Osteoblast (primary cell): ENCODE measurements around the gene ANKRD28. TPM values are rescaled to one million over a fixed set of nuclear protein-coding genes. Genes with fewer than 3 reads are reported as not detected.

Source experiments
- DNase-seq: peaks from one replicate; pipeline ENCODE4 v3.0.0; 2011; ENCODE audit warnings: low spot score, mixed read lengths; ENCODE audit not compliant: insufficient read length; ENCODE audit errors: missing footprints
- H2AFZ ChIP-seq: 2 replicates; pipeline ENCODE4 v1.6.0; 2011; ENCODE audit warnings: mild to moderate bottlenecking, low read length
- H3K27ac ChIP-seq: 2 replicates; pipeline ENCODE4 v1.5.1; 2011; ENCODE audit warnings: mild to moderate bottlenecking, low read depth, low read length, moderate library complexity
- H3K27me3 ChIP-seq: 2 replicates; pipeline ENCODE4 v1.6.0; 2012; ENCODE audit warnings: mild to moderate bottlenecking, control low read depth, inconsistent platforms, low read length, moderate library complexity; ENCODE audit not compliant: insufficient read depth
- H3K36me3 ChIP-seq: 2 replicates; pipeline ENCODE4 v1.5.1; 2011; ENCODE audit warnings: mild to moderate bottlenecking, low read length, control low read depth, moderate library complexity; ENCODE audit not compliant: insufficient read depth
- H3K4me1 ChIP-seq: 2 replicates; pipeline ENCODE4 v1.5.1; 2011; ENCODE audit warnings: mild to moderate bottlenecking, low read length, control low read depth, moderate library complexity; ENCODE audit not compliant: insufficient read depth
- H3K4me2 ChIP-seq: 2 replicates; pipeline ENCODE4 v1.6.0; 2011; ENCODE audit warnings: mild to moderate bottlenecking, low read length; ENCODE audit not compliant: insufficient read depth
- H3K4me3 ChIP-seq: fragments of 200-600 bp; sonication (generic); 3 replicates; pipeline ENCODE4 v1.5.1; 2012; ENCODE audit warnings: mild to moderate bottlenecking, low read length, inconsistent platforms; ENCODE audit not compliant: insufficient read depth
- H3K79me2 ChIP-seq: 2 replicates; pipeline ENCODE4 v1.6.0; 2012; ENCODE audit warnings: mild to moderate bottlenecking, low read length, control low read depth, inconsistent platforms; ENCODE audit not compliant: insufficient read depth
- H3K9me3 ChIP-seq: 2 replicates; pipeline ENCODE4 v1.5.1; 2011; ENCODE audit warnings: low read depth, low read length, control low read depth
- H4K20me1 ChIP-seq: 2 replicates; pipeline ENCODE4 v1.6.0; 2012; ENCODE audit warnings: mild to moderate bottlenecking, low read length, control low read depth; ENCODE audit not compliant: insufficient read depth
- total RNA-seq: library from RNA; depleted of rRNA; stranded (reverse); fragments of >200 nt; gene quantifications from 2 replicates; pipeline ENCODE4 v1.2.3, GENCODE V29; 2012
- TF ChIP-seq, protein P1 (sequence below): IDR thresholded peaks from 2 replicates; pipeline ENCODE4 v1.5.1; 2011; ENCODE audit warnings: mild to moderate bottlenecking, low read depth, low read length, moderate library complexity; ENCODE audit errors: extremely low read depth

The ANKRD28 gene
- total RNA-seq, 1 donor, result 223 TPM

DNA sequence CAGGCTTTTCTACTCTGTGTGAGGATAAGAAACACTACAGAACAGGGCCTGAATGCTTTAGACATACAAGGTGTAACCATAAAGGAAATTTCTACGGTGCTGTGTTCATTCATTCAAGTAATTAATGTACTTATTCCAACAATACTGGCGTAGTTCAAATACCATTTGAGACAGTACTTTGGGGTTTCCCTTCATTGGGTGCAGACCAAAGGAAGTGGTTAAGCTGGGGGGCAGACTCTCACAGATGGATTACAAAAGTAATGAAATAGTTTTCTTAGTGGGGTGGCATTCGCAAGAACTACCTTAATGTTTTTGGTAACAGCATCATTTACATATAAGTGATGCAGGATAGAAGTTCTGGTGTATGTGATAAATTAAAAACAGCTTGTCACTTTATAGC lies 130.3 kb downstream of the ANKRD28 start:
- Histone ChIP-seq H3K4me3 (no peak overlapping the region), H2AFZ (no peak overlapping the region), H3K27me3 (no peaks in the 10 kb centered on the region), H3K4me1 (no peaks in the 10 kb centered on the region), H3K27ac (no peak overlapping the region), H3K4me2 (no peak overlapping the region), H3K36me3 (peaks cover 42% of the 10 kb centered on the region), H3K9me3 (no peaks in the 10 kb centered on the region), H3K79me2 (no peaks in the 10 kb centered on the region), H4K20me1 (no peaks in the 10 kb centered on the region)
- DNase-seq, result no peak
- TF ChIP-seq, protein P1, sequence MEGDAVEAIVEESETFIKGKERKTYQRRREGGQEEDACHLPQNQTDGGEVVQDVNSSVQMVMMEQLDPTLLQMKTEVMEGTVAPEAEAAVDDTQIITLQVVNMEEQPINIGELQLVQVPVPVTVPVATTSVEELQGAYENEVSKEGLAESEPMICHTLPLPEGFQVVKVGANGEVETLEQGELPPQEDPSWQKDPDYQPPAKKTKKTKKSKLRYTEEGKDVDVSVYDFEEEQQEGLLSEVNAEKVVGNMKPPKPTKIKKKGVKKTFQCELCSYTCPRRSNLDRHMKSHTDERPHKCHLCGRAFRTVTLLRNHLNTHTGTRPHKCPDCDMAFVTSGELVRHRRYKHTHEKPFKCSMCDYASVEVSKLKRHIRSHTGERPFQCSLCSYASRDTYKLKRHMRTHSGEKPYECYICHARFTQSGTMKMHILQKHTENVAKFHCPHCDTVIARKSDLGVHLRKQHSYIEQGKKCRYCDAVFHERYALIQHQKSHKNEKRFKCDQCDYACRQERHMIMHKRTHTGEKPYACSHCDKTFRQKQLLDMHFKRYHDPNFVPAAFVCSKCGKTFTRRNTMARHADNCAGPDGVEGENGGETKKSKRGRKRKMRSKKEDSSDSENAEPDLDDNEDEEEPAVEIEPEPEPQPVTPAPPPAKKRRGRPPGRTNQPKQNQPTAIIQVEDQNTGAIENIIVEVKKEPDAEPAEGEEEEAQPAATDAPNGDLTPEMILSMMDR, result no peak

- Histone ChIP-seq H3K27ac (no peak overlapping the region), H2AFZ (no peak overlapping the region), H3K79me2 (no peaks in the 10 kb centered on the region), H3K9me3 (no peaks in the 10 kb centered on the region), H3K4me2 (no peak overlapping the region), H3K36me3 (peaks cover 31% of the 10 kb centered on the region), H3K4me1 (no peaks in the 10 kb centered on the region), H3K27me3 (no peaks in the 10 kb centered on the region), H3K4me3 (no peak overlapping the region), H4K20me1 (no peaks in the 10 kb centered on the region)
- TF ChIP-seq, protein P1, result no peak
- no peak for DNase-seq
Measured at GRCh38 chr3:15666277-15666676, 131.5 kb downstream of the ANKRD28 start.

DNA sequence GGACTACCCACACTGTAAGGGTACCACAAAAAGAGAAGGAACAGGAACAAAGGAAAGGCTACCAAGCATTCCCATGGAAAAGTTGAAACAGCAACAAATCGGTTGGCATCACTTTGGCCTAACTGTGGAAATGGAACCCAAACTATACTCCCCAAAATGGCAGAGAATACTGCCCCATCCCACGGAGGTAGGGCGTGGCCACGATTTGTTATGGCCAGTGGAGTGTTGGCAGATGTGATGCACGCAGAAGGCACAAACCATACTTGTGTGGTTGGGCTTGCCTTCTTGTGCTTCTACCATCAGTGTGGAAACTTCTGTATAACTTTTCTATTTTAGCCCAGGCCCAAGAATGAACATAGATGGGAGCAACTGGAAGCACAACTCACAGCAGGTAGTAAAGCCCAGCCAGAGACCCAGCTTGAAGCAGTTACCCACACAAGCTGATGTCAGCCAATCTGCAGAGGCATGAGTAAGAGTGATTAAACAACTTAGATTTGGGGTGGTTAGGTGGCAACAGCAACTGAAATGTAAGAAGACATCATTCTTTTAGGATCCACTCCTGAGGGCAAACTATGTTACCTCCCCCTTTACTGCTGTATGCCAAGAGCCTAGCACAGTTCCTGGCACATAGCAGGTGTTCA lies 132.1 kb downstream of the ANKRD28 start:
- H3K4me3 ChIP-seq, result no peak overlapping the region
- H3K4me2 ChIP-seq, result no peak overlapping the region
- TF ChIP-seq, protein P1, result no peak
- no peaks in the 10 kb centered on the region for H3K9me3 ChIP-seq
- H3K27ac ChIP-seq, result no peak overlapping the region
- no peaks in the 10 kb centered on the region for H4K20me1 ChIP-seq
- no peaks in the 10 kb centered on the region for H3K27me3 ChIP-seq
- no peaks in the 10 kb centered on the region for H3K4me1 ChIP-seq
- H3K36me3 ChIP-seq, result peaks cover 25% of the 10 kb centered on the region
- DNase-seq, result no peak
- H3K79me2 ChIP-seq, result no peaks in the 10 kb centered on the region
- no peak overlapping the region for H2AFZ ChIP-seq

DNA sequence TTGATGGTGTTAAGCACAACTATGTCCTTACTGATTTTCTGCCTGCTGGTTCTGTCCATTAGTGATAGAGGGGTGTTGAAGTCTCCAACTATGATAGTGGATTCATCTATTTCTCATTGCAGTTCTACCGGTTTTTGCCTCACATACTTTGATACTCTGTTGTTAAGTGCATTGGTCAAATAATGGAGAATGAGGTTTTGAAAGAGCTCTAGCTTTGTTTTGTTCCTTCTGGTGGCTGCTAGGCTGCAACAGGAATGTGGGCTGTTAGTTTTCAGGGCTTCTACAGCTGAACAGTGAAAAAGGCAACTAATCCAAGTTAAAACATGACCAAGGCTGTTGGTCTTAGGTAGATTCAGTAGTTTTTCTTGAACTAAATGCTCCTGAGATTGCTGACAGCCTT lies 133.6 kb downstream of the ANKRD28 start:
- H3K4me1 ChIP-seq, result no peaks in the 10 kb centered on the region
- H3K36me3 ChIP-seq, result peaks cover 12% of the 10 kb centered on the region
- peak; percentile 22 for DNase-seq
- no peaks in the 10 kb centered on the region for H3K79me2 ChIP-seq
- no peak overlapping the region for H3K27ac ChIP-seq
- no peaks in the 10 kb centered on the region for H3K27me3 ChIP-seq
- H2AFZ ChIP-seq, result no peak overlapping the region
- no peaks in the 10 kb centered on the region for H4K20me1 ChIP-seq
- no peak overlapping the region for H3K4me2 ChIP-seq
- H3K9me3 ChIP-seq, result no peaks in the 10 kb centered on the region
- no peak overlapping the region for H3K4me3 ChIP-seq
- TF ChIP-seq, protein P1, result no peak
